T-helper 1 cell treated with Interleukin-12 subunit alpha and Interleukin-12 subunit beta and Interleukin-4 antibody, amounts not matched to agents 30 μg/mL and 1 μg/mL, for 36 hours (primary cell): ENCODE measurements around the gene REPS1.
A peak's percentile ranks its signal among the peaks of the same experiment; 100 is the strongest.

Source experiments
- H3K27ac Mint-ChIP-seq: one replicate; pipeline ENCODE4 v1.8.0; 2021; ENCODE audit warnings: mild to moderate bottlenecking, mixed read lengths
- H3K27me3 Mint-ChIP-seq: one replicate; pipeline ENCODE4 v1.8.0; 2021; ENCODE audit warnings: low read depth, mixed read lengths
- H3K36me3 Mint-ChIP-seq: one replicate; pipeline ENCODE4 v1.8.0; 2021; ENCODE audit warnings: low read depth, mixed read lengths
- H3K4me1 Mint-ChIP-seq: one replicate; pipeline ENCODE4 v1.8.0; 2021; ENCODE audit warnings: low read depth, mixed read lengths
- H3K4me3 Mint-ChIP-seq: one replicate; pipeline ENCODE4 v1.8.0; 2021; ENCODE audit warnings: mild to moderate bottlenecking, moderate library complexity, mixed read lengths
- H3K9me3 Mint-ChIP-seq: one replicate; pipeline ENCODE4 v1.8.0; 2021; ENCODE audit warnings: mixed read lengths

Gene REPS1

GRCh38 chr6:138989098-138989983, 1.3 kb upstream of the REPS1 start:
- H3K9me3 Mint-ChIP-seq = peaks cover 6% of the 10 kb centered on the region
- H3K4me1 Mint-ChIP-seq = peaks cover 16% of the 10 kb centered on the region
- H3K27ac Mint-ChIP-seq = no peak overlapping the region
- H3K36me3 Mint-ChIP-seq = no peaks in the 10 kb centered on the region
- H3K27me3 Mint-ChIP-seq = peaks cover 8% of the 10 kb centered on the region
- peak overlapping the region; percentile 25 for H3K4me3 Mint-ChIP-seq

- peaks cover 6% of the 10 kb centered on the region for H3K9me3 Mint-ChIP-seq
- peaks cover 16% of the 10 kb centered on the region for H3K4me1 Mint-ChIP-seq
- H3K36me3 Mint-ChIP-seq = no peaks in the 10 kb centered on the region
- peak overlapping the region; percentile 89 for H3K4me3 Mint-ChIP-seq
- H3K27ac Mint-ChIP-seq = peak overlapping the region; percentile 60
- peaks cover 7% of the 10 kb centered on the region for H3K27me3 Mint-ChIP-seq
Observed at GRCh38 chr6:138988469-138988834, 399 bp upstream of the REPS1 start.

GRCh38 chr6:138987080-138987642, 892 bp downstream of the REPS1 start:
- no peaks in the 10 kb centered on the region for H3K36me3 Mint-ChIP-seq
- H3K4me3 Mint-ChIP-seq = peak overlapping the region; percentile 84
- no peaks in the 10 kb centered on the region for H3K9me3 Mint-ChIP-seq
- H3K27ac Mint-ChIP-seq = peak overlapping the region; percentile 28
- H3K4me1 Mint-ChIP-seq = peaks cover 16% of the 10 kb centered on the region
- no peaks in the 10 kb centered on the region for H3K27me3 Mint-ChIP-seq

DNA sequence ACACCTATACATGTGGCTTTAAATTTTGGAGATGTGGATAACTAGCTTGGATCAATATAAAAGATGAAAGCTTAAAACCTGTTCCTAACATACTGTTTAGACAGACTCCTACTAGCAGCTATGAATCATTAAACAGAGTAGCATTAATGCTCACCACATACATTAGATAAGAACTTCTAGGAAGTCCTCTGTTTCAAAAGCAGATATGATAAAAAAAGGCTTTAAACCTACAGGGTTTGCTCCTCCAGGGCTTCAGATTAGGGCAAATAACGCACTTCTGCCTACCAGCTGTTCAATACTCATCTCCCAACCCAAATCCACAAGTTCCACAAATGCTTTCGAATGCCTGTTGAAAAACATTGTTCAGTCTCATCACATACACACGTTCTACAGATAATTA, 1.5 kb downstream of the REPS1 start:
- H3K27me3 Mint-ChIP-seq = no peaks in the 10 kb centered on the region
- no peaks in the 10 kb centered on the region for H3K9me3 Mint-ChIP-seq
- no peaks in the 10 kb centered on the region for H3K36me3 Mint-ChIP-seq
- peaks cover 18% of the 10 kb centered on the region for H3K4me1 Mint-ChIP-seq
- H3K4me3 Mint-ChIP-seq = peak overlapping the region; percentile 84
- H3K27ac Mint-ChIP-seq = peak overlapping the region; percentile 28

DNA sequence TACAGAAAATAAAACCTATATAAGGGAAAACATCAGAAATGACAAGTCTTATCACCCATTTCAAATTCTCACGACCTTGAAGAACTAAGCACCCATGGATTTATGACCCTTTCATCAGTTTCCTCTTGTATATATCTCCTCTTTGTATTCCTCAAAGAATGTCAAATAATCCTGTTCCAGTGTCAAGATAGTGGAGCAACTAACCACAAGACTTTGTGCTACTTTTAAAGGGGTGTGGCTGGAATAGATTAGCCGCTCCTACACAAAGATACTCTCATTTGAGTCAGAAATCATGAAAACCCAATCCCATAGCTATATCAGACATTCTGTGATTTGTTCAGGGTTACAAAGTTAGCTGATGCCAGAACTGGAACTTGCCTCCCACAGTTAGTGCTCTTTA, 6.6 kb downstream of the REPS1 start:
- Mint-ChIP-seq H3K4me1 (peaks cover 18% of the 10 kb centered on the region), H3K9me3 (no peaks in the 10 kb centered on the region), H3K36me3 (no peaks in the 10 kb centered on the region), H3K4me3 (no peak overlapping the region), H3K27me3 (no peaks in the 10 kb centered on the region), H3K27ac (no peak overlapping the region)

DNA sequence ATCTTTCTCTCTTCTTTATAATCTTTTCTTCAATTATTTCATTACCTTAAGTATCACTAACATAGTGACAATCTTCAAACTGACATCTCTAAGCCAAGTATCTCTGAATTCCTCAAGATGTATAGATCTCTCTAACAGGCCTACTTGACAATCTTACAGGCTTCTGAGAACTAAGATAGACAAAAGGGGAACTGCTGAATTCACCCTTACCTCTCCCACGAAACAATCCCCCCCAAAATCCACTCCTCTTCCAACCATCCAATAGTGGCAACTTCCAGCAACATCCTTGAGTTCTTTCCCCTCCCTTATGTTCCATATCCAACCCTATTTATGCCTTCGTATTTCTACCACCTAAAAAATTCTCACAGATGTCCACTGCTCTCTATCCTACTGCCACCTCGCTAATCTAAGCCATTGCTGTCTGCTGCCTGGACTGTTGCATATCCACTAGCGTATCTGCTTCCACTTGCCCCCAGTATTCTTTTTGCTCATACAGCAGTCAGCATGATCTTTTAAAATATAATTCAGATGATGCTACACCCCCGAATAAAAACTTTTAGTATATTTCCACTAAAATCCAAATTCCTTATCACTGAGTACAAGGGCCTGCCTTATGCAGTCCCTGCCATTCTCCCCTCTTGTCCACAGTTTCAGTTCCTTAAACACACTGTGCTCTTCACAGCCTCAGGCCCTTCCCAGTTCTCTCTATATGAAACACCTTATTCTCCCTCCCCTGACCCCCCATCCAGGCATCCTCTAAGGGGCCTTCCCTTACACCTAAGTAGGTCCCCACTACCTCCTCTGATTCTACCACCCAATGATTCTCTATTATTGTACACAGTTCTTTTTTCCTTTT, 8.0 kb downstream of the REPS1 start:
- no peak overlapping the region for H3K27ac Mint-ChIP-seq
- H3K4me3 Mint-ChIP-seq = no peak overlapping the region
- peaks cover 12% of the 10 kb centered on the region for H3K4me1 Mint-ChIP-seq
- H3K27me3 Mint-ChIP-seq = no peaks in the 10 kb centered on the region
- H3K9me3 Mint-ChIP-seq = no peaks in the 10 kb centered on the region
- no peaks in the 10 kb centered on the region for H3K36me3 Mint-ChIP-seq

- Mint-ChIP-seq H3K4me1 (peaks cover 13% of the 10 kb centered on the region), H3K27me3 (no peaks in the 10 kb centered on the region), H3K9me3 (no peaks in the 10 kb centered on the region), H3K4me3 (no peak overlapping the region), H3K36me3 (no peaks in the 10 kb centered on the region), H3K27ac (no peak overlapping the region)
Observed at GRCh38 chr6:138979365-138979764, 8.7 kb downstream of the REPS1 start.

DNA sequence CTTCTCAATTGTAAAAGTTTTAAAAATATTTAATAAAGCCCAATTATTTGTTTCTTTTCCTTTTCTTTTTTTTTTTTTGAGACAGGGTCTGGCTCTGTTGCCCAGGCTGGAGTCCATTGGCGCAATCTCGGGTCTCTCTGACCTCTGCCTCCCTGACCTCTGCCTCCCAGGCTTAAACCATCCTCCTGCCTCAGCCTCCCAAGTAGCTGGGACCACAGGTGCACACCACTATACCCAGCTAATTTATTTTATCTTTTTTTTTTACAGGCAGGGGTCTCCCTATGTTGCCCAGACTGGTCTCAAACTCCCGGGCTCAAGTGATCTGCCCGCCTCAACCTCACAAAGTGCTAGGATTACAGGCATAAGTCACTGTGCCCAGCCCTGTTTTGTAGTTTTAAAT, 9.8 kb downstream of the REPS1 start:
- H3K4me1 Mint-ChIP-seq = peaks cover 19% of the 10 kb centered on the region
- H3K4me3 Mint-ChIP-seq = no peak overlapping the region

DNA sequence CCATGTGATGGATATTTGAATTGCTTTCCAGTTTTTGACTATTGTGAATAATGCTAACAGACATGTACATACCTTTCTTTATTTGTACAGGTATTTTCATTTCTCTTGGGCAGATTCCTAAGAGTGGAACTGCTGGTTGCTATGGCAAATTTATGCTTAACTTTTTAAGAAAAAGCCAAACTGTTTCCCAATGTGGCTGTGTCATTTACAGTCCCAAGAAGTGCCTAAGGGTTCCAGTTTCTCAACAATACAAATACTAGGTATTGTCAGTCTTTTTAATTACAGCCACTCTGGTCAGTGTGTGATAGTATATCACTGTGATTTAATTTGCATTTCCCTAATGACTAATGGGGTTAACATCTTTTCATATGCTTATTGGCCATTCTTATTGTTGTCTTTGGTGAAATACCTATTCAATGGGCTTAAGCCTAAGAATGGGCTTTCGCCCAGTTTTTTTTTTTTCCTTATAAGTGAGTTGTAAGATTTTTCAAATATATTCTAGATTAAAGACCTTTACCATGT, 10.3 kb downstream of the REPS1 start:
- Mint-ChIP-seq H3K27ac (no peak overlapping the region), H3K36me3 (peaks cover 2% of the 10 kb centered on the region), H3K4me1 (peaks cover 23% of the 10 kb centered on the region), H3K9me3 (no peaks in the 10 kb centered on the region), H3K27me3 (no peaks in the 10 kb centered on the region), H3K4me3 (no peak overlapping the region)

More for the DNA sequence above, 9.8 kb downstream of the REPS1 start:
- H3K27me3 Mint-ChIP-seq = no peaks in the 10 kb centered on the region
- H3K36me3 Mint-ChIP-seq = no peaks in the 10 kb centered on the region
- H3K27ac Mint-ChIP-seq = no peak overlapping the region
- no peaks in the 10 kb centered on the region for H3K9me3 Mint-ChIP-seq

DNA sequence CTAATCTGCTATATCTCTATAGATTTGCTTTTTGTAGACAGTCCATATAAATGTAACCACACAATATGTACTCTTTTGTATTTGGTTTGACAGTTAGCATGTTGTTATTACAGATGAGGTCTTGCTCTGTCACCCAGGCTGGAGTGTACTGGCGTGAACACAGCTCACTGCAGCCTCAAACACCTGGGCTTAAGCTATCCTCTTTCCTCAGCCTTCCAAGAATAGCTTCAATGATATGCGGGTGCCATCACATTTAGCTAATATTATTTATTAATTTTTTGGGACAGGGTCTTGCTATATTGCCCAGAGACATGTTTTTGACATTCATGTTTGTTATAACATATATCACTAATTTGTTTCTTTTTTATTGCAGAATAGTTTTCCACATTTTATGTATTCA, 10.8 kb downstream of the REPS1 start:
- Mint-ChIP-seq H3K27ac (no peak overlapping the region), H3K9me3 (no peaks in the 10 kb centered on the region), H3K4me1 (peaks cover 23% of the 10 kb centered on the region)

GRCh38 chr6:138975815-138976214, 12.2 kb downstream of the REPS1 start:
- peaks cover 4% of the 10 kb centered on the region for H3K36me3 Mint-ChIP-seq
- no peaks in the 10 kb centered on the region for H3K27me3 Mint-ChIP-seq
- no peaks in the 10 kb centered on the region for H3K9me3 Mint-ChIP-seq
- no peak overlapping the region for H3K4me3 Mint-ChIP-seq
- no peak overlapping the region for H3K27ac Mint-ChIP-seq
- peaks cover 34% of the 10 kb centered on the region for H3K4me1 Mint-ChIP-seq

More for the DNA sequence above, 10.8 kb downstream of the REPS1 start:
- H3K27me3 Mint-ChIP-seq = no peaks in the 10 kb centered on the region
- peaks cover 2% of the 10 kb centered on the region for H3K36me3 Mint-ChIP-seq
- no peak overlapping the region for H3K4me3 Mint-ChIP-seq

DNA sequence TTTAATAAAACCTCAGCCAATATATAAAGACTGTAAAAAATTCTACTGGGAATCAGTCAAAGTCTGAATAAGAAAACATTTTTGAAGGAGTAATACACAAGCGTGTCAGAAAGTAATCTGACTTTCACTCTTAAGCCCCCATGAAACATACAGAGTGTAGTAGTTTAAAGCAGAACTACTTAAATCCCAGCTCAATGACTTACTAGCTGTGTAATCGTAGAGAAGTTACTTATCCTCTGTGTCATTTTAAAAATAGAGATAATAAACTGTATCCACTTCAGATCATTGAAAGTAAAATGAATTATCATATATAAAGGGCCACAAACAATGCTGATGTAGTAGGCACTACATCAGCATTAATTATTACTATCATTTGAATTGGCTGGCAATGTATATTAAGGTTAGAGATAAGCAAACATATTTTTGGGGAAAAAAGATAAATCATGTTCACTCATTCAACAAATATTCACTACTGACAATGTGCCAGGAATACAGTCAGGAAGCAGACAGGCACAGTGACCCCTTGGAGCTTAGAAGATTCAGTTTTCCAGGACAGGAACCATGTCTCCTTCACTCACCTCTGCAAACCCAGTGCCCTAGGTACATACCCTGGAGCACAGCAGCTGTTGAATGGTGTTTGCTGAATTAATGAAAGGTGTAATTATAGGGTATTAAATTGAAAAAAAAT, 14.4 kb downstream of the REPS1 start:
- Mint-ChIP-seq H3K4me1 (peaks cover 33% of the 10 kb centered on the region), H3K27ac (no peak overlapping the region), H3K4me3 (no peak overlapping the region), H3K36me3 (peaks cover 6% of the 10 kb centered on the region), H3K9me3 (no peaks in the 10 kb centered on the region), H3K27me3 (no peaks in the 10 kb centered on the region)

GRCh38 chr6:138972226-138972665, 15.8 kb downstream of the REPS1 start:
- Mint-ChIP-seq H3K36me3 (peaks cover 6% of the 10 kb centered on the region), H3K9me3 (no peaks in the 10 kb centered on the region), H3K27ac (no peak overlapping the region), H3K27me3 (no peaks in the 10 kb centered on the region), H3K4me1 (peaks cover 37% of the 10 kb centered on the region), H3K4me3 (no peak overlapping the region)

- H3K27ac Mint-ChIP-seq = no peak overlapping the region
- H3K9me3 Mint-ChIP-seq = no peaks in the 10 kb centered on the region
- peaks cover 37% of the 10 kb centered on the region for H3K4me1 Mint-ChIP-seq
- H3K27me3 Mint-ChIP-seq = no peaks in the 10 kb centered on the region
- H3K36me3 Mint-ChIP-seq = peaks cover 6% of the 10 kb centered on the region
- H3K4me3 Mint-ChIP-seq = no peak overlapping the region
Observed at GRCh38 chr6:138971601-138972000, 16.5 kb downstream of the REPS1 start.
